ENCODE results near the gene TRPM3. TPM values are rescaled to one million over a fixed set of nuclear protein-coding genes. Genes with fewer than 3 reads are reported as not detected.

Gene TRPM3
- total RNA-seq, 3 donors from 2014 or later (not counting 1 experiment from before 2014, with no cell fraction given), result not detected

DNA sequence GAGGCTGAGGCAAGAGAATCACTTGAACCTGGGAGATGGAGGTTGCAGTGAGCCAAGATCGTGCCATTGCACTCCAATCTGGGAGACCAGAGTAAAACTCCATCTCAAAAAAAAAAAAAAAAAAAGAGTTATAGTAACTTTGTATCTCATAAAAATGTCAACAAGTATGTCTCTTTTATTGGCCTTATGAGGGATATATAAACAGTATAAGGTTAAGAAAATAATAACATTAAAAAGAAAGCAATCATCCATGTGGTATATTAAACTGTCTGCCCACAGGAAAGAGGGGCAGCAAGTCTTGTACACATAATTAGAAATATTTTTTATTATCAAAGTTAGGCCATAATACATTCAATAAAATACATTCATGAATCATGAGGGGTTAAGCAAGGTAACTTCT lies 447.6 kb downstream of the TRPM3 start:
- Mint-ChIP-seq H3K36me3 (no peaks in the 10 kb centered on the region), H3K27ac (no peak overlapping the region), H3K9me3 (no peaks in the 10 kb centered on the region), H3K27me3 (ENCODE audit: low read depth in 2 of 2) (peaks cover 2 to 13% of the 10 kb centered on the region in 2 donors), H3K4me3 (no peak overlapping the region), H3K4me1 (no peaks in the 10 kb centered on the region)
- ATAC-seq, result no peak
- no peak for DNase-seq
- intact Hi-C loops (cut with micrococcal nuclease), result no loop called here
- Histone ChIP-seq H3K4me3 (ENCODE audit: low read length) (no peak overlapping the region), H3K27me3 (ENCODE audit: control insufficient read depth, insufficient read depth, low read length) (no peaks in the 10 kb centered on the region), H3K9me3 (ENCODE audit: control insufficient read depth, insufficient read depth, low read length) (no peaks in the 10 kb centered on the region), H3K4me1 (ENCODE audit: control insufficient read depth, insufficient read depth, low read length) (no peaks in the 10 kb centered on the region), H3K36me3 (ENCODE audit: control insufficient read depth, insufficient read depth, low read length) (no peaks in the 10 kb centered on the region), H3K27ac (ENCODE audit: low read length) (no peak overlapping the region)
- no CpG with 5 or more reads among the region's 1 CpG for WGBS (ENCODE audit: insufficient coverage)
- TF ChIP-seq, protein P1, sequence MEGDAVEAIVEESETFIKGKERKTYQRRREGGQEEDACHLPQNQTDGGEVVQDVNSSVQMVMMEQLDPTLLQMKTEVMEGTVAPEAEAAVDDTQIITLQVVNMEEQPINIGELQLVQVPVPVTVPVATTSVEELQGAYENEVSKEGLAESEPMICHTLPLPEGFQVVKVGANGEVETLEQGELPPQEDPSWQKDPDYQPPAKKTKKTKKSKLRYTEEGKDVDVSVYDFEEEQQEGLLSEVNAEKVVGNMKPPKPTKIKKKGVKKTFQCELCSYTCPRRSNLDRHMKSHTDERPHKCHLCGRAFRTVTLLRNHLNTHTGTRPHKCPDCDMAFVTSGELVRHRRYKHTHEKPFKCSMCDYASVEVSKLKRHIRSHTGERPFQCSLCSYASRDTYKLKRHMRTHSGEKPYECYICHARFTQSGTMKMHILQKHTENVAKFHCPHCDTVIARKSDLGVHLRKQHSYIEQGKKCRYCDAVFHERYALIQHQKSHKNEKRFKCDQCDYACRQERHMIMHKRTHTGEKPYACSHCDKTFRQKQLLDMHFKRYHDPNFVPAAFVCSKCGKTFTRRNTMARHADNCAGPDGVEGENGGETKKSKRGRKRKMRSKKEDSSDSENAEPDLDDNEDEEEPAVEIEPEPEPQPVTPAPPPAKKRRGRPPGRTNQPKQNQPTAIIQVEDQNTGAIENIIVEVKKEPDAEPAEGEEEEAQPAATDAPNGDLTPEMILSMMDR (IDR thresholded peaks at IDR 0.05), result no peak

DNA sequence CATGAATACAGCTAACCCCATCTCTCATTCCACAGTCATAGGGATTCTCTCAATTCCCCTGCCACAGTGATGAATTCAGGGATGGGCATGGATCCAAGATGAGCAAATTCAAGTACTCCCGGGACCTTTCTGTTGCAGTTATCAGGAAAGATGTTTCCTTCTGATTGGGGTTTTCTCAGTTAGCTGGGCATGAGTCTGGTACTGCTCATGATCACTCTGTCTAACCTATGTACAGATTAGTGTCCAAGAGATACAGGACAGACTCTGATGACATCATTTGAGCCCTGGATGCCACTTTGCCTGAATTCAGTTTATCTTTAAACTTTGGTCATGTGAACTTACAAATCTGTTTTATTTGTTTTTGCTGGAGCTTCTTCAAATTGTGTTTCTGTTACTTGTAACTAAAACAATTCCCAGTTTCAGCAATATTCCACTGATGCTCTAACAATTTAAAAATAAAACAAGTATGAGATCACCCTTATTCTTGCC lies 449.2 kb downstream of the TRPM3 start:
- H3K27ac ChIP-seq (ENCODE audit: low read length), result no peak overlapping the region
- H3K4me1 ChIP-seq (ENCODE audit: control insufficient read depth, insufficient read depth, low read length), result no peaks in the 10 kb centered on the region
- Mint-ChIP-seq H3K27me3 (ENCODE audit: low read depth in 2 of 2) (peaks cover 2 to 13% of the 10 kb centered on the region in 2 donors), H3K4me1 (no peaks in the 10 kb centered on the region), H3K36me3 (no peaks in the 10 kb centered on the region), H3K9me3 (no peaks in the 10 kb centered on the region), H3K4me3 (no peak overlapping the region), H3K27ac (no peak overlapping the region)
- H3K4me3 ChIP-seq (ENCODE audit: low read length), result no peak overlapping the region
- no peaks in the 10 kb centered on the region for H3K9me3 ChIP-seq (ENCODE audit: control insufficient read depth, insufficient read depth, low read length)
- H3K36me3 ChIP-seq (ENCODE audit: control insufficient read depth, insufficient read depth, low read length), result no peaks in the 10 kb centered on the region
- no peaks in the 10 kb centered on the region for H3K27me3 ChIP-seq (ENCODE audit: control insufficient read depth, insufficient read depth, low read length)
- intact Hi-C loops (cut with micrococcal nuclease), result no loop called here
- DNase-seq (no peak), ATAC-seq (no peak)
- TF ChIP-seq, protein P1 (IDR thresholded peaks at IDR 0.05), result no peak
- WGBS (ENCODE audit: insufficient coverage), result 78% methylated on average over 1 of the region's 1 CpG

DNA sequence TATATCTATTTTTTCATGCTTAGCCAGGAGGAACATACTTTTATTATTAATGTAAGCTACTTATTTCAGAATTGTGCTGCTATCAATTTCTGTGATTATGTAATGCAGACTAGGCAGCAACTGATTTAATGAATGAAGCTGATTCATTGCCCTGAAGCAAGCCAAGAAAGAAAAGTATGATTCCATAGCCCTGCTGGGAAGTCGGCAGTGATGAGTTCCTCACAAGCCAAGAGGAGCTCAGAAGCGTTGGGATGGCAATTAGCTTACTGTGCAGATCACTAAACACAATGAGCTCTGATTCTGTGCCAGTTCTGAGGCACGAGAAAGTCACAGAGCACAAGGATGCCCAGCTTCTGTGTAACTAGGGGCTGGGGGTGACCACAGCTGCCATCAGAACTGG lies 452.7 kb downstream of the TRPM3 start:
- TF ChIP-seq, protein P1 (IDR thresholded peaks at IDR 0.05), result no peak
- intact Hi-C loops (cut with micrococcal nuclease), result no loop called here
- Mint-ChIP-seq H3K4me3 (no peak overlapping the region), H3K4me1 (peaks cover 6 to 7% of the 10 kb centered on the region in 2 donors), H3K27ac (no peak overlapping the region), H3K27me3 (ENCODE audit: low read depth in 2 of 2) (peaks cover 2 to 13% of the 10 kb centered on the region in 2 donors), H3K36me3 (no peaks in the 10 kb centered on the region), H3K9me3 (no peaks in the 10 kb centered on the region)
- DNase-seq (no peak), ATAC-seq (no peak)
- peaks cover 3% of the 10 kb centered on the region for H3K4me1 ChIP-seq (ENCODE audit: control insufficient read depth, insufficient read depth, low read length)
- H3K9me3 ChIP-seq (ENCODE audit: control insufficient read depth, insufficient read depth, low read length), result no peaks in the 10 kb centered on the region
- WGBS (ENCODE audit: insufficient coverage), result 83% methylated on average over 3 of the region's 3 CpGs
- H3K36me3 ChIP-seq (ENCODE audit: control insufficient read depth, insufficient read depth, low read length), result no peaks in the 10 kb centered on the region
- H3K27me3 ChIP-seq (ENCODE audit: control insufficient read depth, insufficient read depth, low read length), result no peaks in the 10 kb centered on the region
- no peak overlapping the region for H3K4me3 ChIP-seq (ENCODE audit: low read length)
- H3K27ac ChIP-seq (ENCODE audit: low read length), result no peak overlapping the region

DNA sequence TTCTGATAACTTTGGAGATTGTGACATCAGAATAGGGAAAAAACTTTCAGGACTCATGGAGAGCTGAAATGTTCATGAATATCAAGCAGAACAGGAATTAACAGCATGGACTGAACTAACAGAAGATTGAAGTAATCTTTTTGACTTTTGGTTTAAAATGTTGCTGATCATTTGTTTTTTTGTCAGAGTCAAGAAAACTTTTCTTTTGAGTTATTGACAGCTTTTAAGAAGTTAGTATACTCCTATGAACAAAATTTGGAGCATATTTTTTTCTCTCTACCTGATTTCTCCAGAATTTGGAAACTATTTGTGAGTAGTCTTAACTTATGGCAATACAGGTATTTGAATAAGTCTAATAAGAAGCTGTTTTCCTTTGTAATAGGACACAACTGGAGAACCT lies 462.7 kb downstream of the TRPM3 start:
- Histone ChIP-seq H3K4me3 (ENCODE audit: low read length) (no peak overlapping the region), H3K4me1 (ENCODE audit: control insufficient read depth, insufficient read depth, low read length) (no peaks in the 10 kb centered on the region), H3K36me3 (ENCODE audit: control insufficient read depth, insufficient read depth, low read length) (no peaks in the 10 kb centered on the region), H3K27ac (ENCODE audit: low read length) (no peak overlapping the region), H3K9me3 (ENCODE audit: control insufficient read depth, insufficient read depth, low read length) (peaks cover 3% of the 10 kb centered on the region), H3K27me3 (ENCODE audit: control insufficient read depth, insufficient read depth, low read length) (no peaks in the 10 kb centered on the region)
- no peak overlapping the region for H3K27ac Mint-ChIP-seq
- H3K36me3 Mint-ChIP-seq, result no peaks in the 10 kb centered on the region
- H3K9me3 Mint-ChIP-seq, result peaks cover 0 to 2% of the 10 kb centered on the region in 2 donors
- TF ChIP-seq, protein P1 (IDR thresholded peaks at IDR 0.05), result no peak
- no peak overlapping the region for H3K4me3 Mint-ChIP-seq
- H3K4me1 Mint-ChIP-seq, result no peaks in the 10 kb centered on the region
- peaks cover 6 to 19% of the 10 kb centered on the region in 2 donors for H3K27me3 Mint-ChIP-seq (ENCODE audit: low read depth in 2 of 2)
- intact Hi-C loops (cut with micrococcal nuclease), result no loop called here
- DNase-seq, result no peak
- no peak for ATAC-seq
